Naive thymus-derived CD8-positive, alpha-beta T cell (primary cell): ENCODE measurements around the gene SLC16A1. TPM values are rescaled to one million over a fixed set of nuclear protein-coding genes. Genes with fewer than 3 reads are reported as not detected.
A peak's percentile ranks its signal among the peaks of the same experiment; 100 is the strongest.
"Not testable (repeated sequence)": the region's sequence is repeated elsewhere in the genome, so short reads cannot be mapped to it uniquely, and the experiment has no call there.

Source experiments
- ATAC-seq, 2 donors: fragments of 150-1000 bp; cut with Tn5 transposase in 1 of 2; sonication (Bioruptor Pico), chemical (Tn5 transposase) in 1 of 2; 1 replicate in 1 of 2; 2 replicates in 1 of 2; pipeline ENCODE4 v1.10.0; 2021; ENCODE audit warnings: mild to moderate bottlenecking in 2 of 2, moderate library complexity in 2 of 2
- POLR2A ChIA-PET: fragments of 350-600 bp; sonication (Branson Sonifier 250); formaldehyde crosslinking; loops from one replicate; lab custom pipeline; 2021; ENCODE audit warnings: antibody characterized with exemption; lab: Charles Lee
- DNase-seq, 10 donors: peaks; one replicate each; pipeline versions ENCODE4 v3.0.0 to v3.0.0-alpha.2; 2020 to 2022
- H3K27ac Mint-ChIP-seq, 10 donors: one replicate each; pipeline ENCODE4 v1.8.0; 2020 to 2022; ENCODE audit warnings: mild to moderate bottlenecking in 10 of 10, mixed read lengths in 10 of 10, moderate library complexity in 4 of 10, inconsistent platforms in 1 of 10
- H3K27me3 Mint-ChIP-seq, 5 donors: one replicate each; pipeline ENCODE4 v1.8.0; 2021 to 2022; ENCODE audit warnings: mixed read lengths in 5 of 5
- H3K36me3 Mint-ChIP-seq, 3 donors: one replicate each; pipeline ENCODE4 v1.8.0; 2020 to 2022; ENCODE audit warnings: mixed read lengths in 3 of 3, mild to moderate bottlenecking in 2 of 3, inconsistent platforms in 1 of 3
- H3K4me1 Mint-ChIP-seq, 4 donors: one replicate each; pipeline ENCODE4 v1.8.0; 2021 to 2022; ENCODE audit warnings: mixed read lengths in 4 of 4
- H3K4me3 Mint-ChIP-seq, 10 donors: one replicate each; pipeline ENCODE4 v1.8.0; 2020 to 2022; ENCODE audit warnings: mild to moderate bottlenecking in 10 of 10, mixed read lengths in 10 of 10, moderate library complexity in 6 of 10, inconsistent platforms in 1 of 10
- H3K9me3 Mint-ChIP-seq, 9 donors: one replicate each; pipeline ENCODE4 v1.8.0; 2020 to 2022; ENCODE audit warnings: mixed read lengths in 9 of 9, mild to moderate bottlenecking in 3 of 9, inconsistent platforms in 1 of 9, moderate library complexity in 1 of 9
- polyA plus RNA-seq, 3 donors: library from polyadenylated mRNA; unstranded; fragments of 300-500 nt; fragmentation: Illumina TruSeq; gene quantifications; one replicate each; pipeline ENCODE4 v1.2.3, GENCODE V29; 2021
- total RNA-seq, 8 experiments: library from RNA in 2 of 8; stranded (reverse) in 2 of 8; gene quantifications; one replicate each; pipeline ENCODE4 v1.2.3 and lab custom pipeline; 2021 to 2026

Gene SLC16A1
- total and polyA plus RNA-seq, 5 experiments from 2014 or later, result 8.2 to 16.0 (median 11.8) TPM

DNA sequence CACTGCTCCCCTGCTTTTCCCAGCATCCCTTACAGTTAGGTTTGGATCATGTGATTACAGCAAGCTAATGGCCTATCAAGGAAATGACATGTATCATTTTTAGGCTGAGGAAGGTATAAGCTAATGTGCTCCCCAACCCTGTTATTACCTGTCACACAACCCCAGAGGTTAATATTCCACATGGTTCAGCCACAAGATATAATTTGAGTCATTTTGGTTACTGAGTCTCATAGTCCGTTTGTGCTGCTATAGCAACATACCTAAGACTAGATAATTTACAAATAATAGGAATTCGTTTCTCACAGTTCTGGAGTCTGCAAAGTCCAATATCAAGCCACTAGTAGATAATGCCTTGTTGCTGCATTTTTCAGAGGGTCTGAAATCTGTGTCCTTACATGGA, 29.1 kb upstream of the SLC16A1 start:
- DNase-seq (no peak), ATAC-seq (no peak)
- peaks cover 0 to 2% (median 0%) of the 10 kb centered on the region in 3 donors for H3K36me3 Mint-ChIP-seq
- POLR2A ChIA-PET, result no interaction called here
- no peaks in the 10 kb centered on the region for H3K27me3 Mint-ChIP-seq
- peaks cover 0 to 16% (median 0%) of the 10 kb centered on the region in 4 donors for H3K4me1 Mint-ChIP-seq
- H3K4me3 Mint-ChIP-seq, result no peak overlapping the region
- no peaks in the 10 kb centered on the region for H3K9me3 Mint-ChIP-seq
- no peak overlapping the region for H3K27ac Mint-ChIP-seq

DNA sequence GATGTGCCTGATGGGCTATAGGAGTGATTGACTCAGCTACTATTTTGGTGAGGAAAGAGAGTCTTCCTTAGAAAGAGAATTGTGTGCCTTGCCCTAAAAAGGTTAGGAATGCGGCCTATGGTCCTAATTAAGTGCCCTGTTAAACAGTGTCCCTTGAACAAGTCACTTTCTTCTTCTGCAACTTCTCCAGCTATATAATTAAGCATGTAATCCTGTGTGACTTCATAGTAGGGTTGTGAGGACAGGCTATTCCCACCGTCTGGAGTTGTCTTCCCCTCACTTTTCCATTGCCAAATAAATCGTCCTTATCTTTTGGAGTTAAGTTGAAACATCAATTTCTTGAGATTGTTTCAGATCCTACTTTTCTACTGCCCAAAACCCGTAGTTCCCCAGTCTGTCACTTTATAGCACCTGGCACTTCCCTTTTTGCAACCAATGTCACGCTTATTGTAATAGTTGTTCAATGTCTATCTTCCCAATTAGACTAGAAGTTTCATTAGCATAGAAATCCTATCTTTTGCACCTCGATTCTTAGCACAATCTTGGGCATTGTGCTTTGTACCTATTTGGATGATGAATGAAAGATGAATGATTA, 27.6 kb upstream of the SLC16A1 start:
- H3K36me3 Mint-ChIP-seq, result peaks cover 0 to 2% (median 0%) of the 10 kb centered on the region in 3 donors
- no peak for ATAC-seq

DNA sequence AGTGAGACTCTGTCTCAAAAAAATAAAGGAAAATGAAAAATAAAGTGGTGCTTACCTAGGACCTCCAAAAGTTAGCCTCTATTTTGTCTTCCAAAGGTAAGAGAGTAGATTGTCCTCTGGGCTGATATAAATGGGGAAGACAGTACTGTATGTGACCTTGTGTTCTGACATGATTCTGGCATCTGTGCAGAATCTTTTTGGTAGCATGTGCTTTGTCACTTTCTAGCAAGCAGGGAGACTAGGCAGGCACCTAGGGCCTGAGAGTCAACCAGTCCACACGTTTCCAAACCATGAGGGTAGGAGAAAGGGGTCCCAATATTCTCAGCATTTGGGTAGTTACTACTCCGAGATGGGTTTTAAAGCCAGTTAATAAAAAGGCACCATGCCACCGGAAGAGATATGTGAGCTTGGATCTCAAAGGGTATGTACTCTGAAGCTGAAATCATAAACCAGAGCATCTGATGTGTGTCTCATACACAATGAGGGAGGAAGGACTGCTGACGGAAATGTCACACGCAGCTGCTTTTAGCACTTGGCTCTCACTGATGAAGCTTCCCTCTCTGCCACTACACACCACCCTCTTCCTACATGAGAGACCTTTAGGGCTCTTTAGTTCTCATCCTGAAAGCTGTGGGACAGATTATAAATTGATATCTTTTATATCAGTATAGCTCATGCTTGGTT, 27.0 kb upstream of the SLC16A1 start:
- no peak for ATAC-seq
- Mint-ChIP-seq H3K4me1 (peaks cover 0 to 16% (median 0%) of the 10 kb centered on the region in 4 donors), H3K27ac (no peak overlapping the region), H3K36me3 (peaks cover 0 to 5% (median 0%) of the 10 kb centered on the region in 3 donors), H3K9me3 (no peaks in the 10 kb centered on the region), H3K27me3 (no peaks in the 10 kb centered on the region), H3K4me3 (no peak overlapping the region)
- POLR2A ChIA-PET, result no interaction called here
- no peak for DNase-seq

More for the DNA sequence above, 27.6 kb upstream of the SLC16A1 start:
- POLR2A ChIA-PET, result no interaction called here
- peaks cover 0 to 16% (median 0%) of the 10 kb centered on the region in 4 donors for H3K4me1 Mint-ChIP-seq
- no peak for DNase-seq
- no peaks in the 10 kb centered on the region for H3K9me3 Mint-ChIP-seq
- no peaks in the 10 kb centered on the region for H3K27me3 Mint-ChIP-seq
- peak overlapping the region in 1 of 10 donors; percentile 17 for H3K4me3 Mint-ChIP-seq
- H3K27ac Mint-ChIP-seq, result peak overlapping the region in 1 of 10 donors; percentile 48

DNA sequence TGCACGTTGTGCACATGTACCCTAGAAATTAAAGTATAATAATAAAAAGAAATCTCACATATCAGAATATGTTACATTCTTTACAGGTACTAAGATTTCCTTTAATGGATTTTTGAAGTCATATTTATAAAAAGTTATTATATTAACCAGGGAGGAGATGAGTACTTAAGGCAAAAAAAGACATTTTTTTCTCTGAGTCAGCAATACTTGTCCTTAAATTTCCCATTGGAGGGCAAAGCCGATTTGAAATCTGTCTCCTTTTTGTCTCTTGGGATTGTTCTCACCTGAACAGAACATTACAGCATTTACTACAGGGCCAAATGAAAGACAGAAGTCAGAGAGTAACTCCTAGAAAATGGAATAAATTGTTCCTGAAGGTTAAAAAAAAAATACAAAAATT, 26.3 kb upstream of the SLC16A1 start:
- H3K27ac Mint-ChIP-seq, result no peak overlapping the region
- no peak overlapping the region for H3K4me3 Mint-ChIP-seq

DNA sequence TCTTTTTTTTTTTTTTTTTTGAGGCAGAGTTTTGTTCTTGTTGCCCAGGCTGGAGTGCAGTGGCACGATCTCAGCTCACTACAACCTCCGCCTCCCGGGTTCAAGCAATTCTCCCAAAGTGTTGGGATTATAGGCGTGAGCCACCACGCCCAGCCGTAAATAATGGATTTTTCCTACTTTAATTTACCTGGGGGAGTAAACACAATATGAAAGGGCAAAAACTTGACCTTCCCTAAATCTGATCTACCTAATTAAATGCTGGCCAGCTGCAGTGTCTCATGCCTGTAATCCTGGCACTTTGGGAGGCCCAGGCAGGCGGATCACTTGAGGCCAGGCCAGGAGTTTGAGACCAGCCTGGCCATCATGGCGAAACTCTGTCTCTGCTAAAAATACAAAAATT, 25.8 kb upstream of the SLC16A1 start:
- not testable (repeated sequence) for H3K9me3 Mint-ChIP-seq, H3K4me3 Mint-ChIP-seq, DNase-seq, H3K27ac Mint-ChIP-seq, H3K27me3 Mint-ChIP-seq, H3K36me3 Mint-ChIP-seq, ATAC-seq
- POLR2A ChIA-PET, result interaction anchor here (0.7 kb wide), 1 partner anchor 697 kb away, joined by 5 read pairs; no protein-coding TSS in a partner anchor
- peaks cover 0 to 16% (median 0%) of the 10 kb centered on the region in 4 donors for H3K4me1 Mint-ChIP-seq

More for the DNA sequence above, 26.3 kb upstream of the SLC16A1 start:
- ATAC-seq, result no peak
- H3K27me3 Mint-ChIP-seq, result no peaks in the 10 kb centered on the region
- DNase-seq, result no peak
- H3K9me3 Mint-ChIP-seq, result no peaks in the 10 kb centered on the region
- POLR2A ChIA-PET, result interaction anchor here (0.7 kb wide), 1 partner anchor 698 kb away, joined by 5 read pairs; no protein-coding TSS in a partner anchor
- peaks cover 0 to 5% (median 0%) of the 10 kb centered on the region in 3 donors for H3K36me3 Mint-ChIP-seq
- peaks cover 0 to 16% (median 0%) of the 10 kb centered on the region in 4 donors for H3K4me1 Mint-ChIP-seq

DNA sequence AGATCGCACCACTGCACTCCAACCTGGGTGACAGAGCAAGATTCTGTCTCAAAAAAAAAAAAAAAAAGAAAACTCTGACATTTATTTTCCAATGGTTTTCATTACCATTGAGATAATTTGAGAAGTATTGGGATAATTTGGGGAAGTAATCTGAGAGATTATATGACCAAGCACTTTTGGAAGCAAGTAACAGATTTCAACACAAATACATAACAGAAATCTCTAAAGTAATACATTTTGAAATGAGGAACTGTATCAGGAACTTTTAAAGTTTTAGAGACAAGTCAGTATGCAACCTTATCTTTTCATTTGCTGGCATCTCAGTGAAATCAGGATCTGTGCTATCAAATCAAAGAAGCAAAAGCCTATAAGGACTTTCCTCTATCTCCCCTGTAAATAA, 25.4 kb upstream of the SLC16A1 start:
- POLR2A ChIA-PET, result interaction anchor here (0.7 kb wide), 1 partner anchor 697 kb away, joined by 5 read pairs; no protein-coding TSS in a partner anchor
- DNase-seq (no peak), ATAC-seq (no peak)
- H3K4me3 Mint-ChIP-seq, result no peak overlapping the region
- H3K27me3 Mint-ChIP-seq, result no peaks in the 10 kb centered on the region
- no peak overlapping the region for H3K27ac Mint-ChIP-seq
- peaks cover 0 to 5% (median 0%) of the 10 kb centered on the region in 3 donors for H3K36me3 Mint-ChIP-seq
- no peaks in the 10 kb centered on the region for H3K9me3 Mint-ChIP-seq
- peaks cover 0 to 16% (median 0%) of the 10 kb centered on the region in 4 donors for H3K4me1 Mint-ChIP-seq

DNA sequence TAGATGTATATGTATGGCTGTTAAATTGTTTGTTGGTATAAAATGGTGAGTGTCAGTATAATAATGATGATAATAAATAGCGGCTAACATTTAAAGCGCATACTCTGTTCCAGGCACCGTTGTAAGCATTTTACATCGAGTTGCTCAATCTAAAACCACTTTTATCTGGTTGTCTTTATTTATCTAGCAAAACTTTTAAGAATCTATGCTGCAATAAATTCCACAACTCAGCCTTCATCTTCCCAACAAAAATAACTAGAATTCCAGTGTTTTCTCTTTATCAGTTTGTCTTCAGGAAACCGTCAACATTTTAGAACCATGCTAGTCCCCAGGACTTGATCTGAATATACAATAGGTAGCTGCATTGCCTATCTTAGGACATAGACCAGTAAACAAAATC, 19.3 kb upstream of the SLC16A1 start:
- Mint-ChIP-seq H3K4me1 (no peaks in the 10 kb centered on the region), H3K4me3 (no peak overlapping the region), H3K27me3 (no peaks in the 10 kb centered on the region), H3K27ac (peak overlapping the region in 1 of 10 donors; percentile 15), H3K36me3 (peaks cover 0 to 7% (median 4%) of the 10 kb centered on the region in 3 donors), H3K9me3 (no peaks in the 10 kb centered on the region)
- POLR2A ChIA-PET, result no interaction called here
- ATAC-seq (no peak), DNase-seq (no peak)

DNA sequence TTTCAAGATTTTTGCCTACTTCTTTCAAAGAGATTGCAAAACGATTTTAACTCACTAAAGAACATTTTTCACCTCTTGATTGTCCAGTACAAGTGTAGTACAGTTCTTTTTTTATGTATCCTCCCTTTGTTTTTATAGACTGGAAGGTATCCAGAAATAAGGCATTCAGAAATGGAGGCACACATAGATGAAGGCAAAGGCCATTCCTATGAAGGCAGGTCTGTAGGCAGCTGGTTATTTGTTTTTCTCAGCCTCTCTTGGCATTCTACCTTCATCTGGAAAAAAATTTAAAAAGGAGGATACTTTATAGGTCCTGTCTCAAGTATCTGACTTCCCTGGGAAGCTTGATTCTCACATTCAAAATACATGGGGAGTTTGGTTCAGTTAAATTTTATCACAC, 18.6 kb upstream of the SLC16A1 start:
- H3K9me3 Mint-ChIP-seq, result no peaks in the 10 kb centered on the region
- POLR2A ChIA-PET, result no interaction called here
- H3K4me3 Mint-ChIP-seq, result no peak overlapping the region
- DNase-seq (no peak), ATAC-seq (no peak)
- H3K27me3 Mint-ChIP-seq, result no peaks in the 10 kb centered on the region
- H3K36me3 Mint-ChIP-seq, result peaks cover 0 to 10% (median 7%) of the 10 kb centered on the region in 3 donors
- no peak overlapping the region for H3K27ac Mint-ChIP-seq
- no peaks in the 10 kb centered on the region for H3K4me1 Mint-ChIP-seq

DNA sequence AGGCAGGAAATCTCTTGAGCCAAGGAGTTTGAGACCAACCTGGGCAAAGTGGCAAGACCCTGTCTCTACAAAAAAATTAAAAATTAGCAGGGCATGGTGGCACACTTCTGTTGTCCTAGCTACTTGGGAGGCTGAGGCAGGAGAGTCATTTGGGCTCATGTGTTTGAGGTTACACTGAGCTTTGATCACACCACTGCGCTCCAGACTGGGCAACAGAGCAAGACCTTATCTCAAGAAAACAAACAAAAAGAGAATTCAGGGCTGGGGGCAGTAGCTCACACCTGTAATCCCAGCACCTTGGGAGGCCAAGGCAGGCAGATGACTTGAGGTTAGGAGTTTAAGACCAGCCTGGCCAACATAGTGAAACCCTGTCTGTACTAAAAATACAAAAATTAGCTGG, 17.8 kb upstream of the SLC16A1 start:
- Mint-ChIP-seq H3K4me3 (no peak overlapping the region), H3K27ac (no peak overlapping the region), H3K27me3 (no peaks in the 10 kb centered on the region), H3K36me3 (peaks cover 0 to 15% (median 7%) of the 10 kb centered on the region in 3 donors), H3K4me1 (no peaks in the 10 kb centered on the region), H3K9me3 (no peaks in the 10 kb centered on the region)
- POLR2A ChIA-PET, result no interaction called here
- DNase-seq (no peak), ATAC-seq (no peak)

DNA sequence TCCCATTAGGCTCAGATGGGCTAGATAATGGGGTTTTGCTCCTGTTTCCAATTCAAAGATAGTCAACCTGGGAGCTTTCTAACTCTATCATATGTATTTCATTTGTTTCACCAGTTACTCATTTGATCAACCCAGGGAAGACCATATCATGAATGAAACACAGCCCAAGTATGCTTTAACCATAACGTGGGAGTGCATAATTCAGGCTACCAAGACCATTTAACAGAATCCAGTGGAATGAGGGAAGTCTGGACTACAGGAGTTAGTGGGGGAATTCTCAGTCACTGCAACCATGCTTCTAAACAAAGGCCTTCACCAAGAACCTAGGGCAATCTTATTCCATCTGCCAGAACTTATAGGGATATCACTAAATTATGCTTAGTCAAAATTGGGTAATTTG, 15.0 kb upstream of the SLC16A1 start:
- Mint-ChIP-seq H3K9me3 (no peaks in the 10 kb centered on the region), H3K36me3 (peaks cover 7 to 28% (median 20%) of the 10 kb centered on the region in 3 donors), H3K27ac (no peak overlapping the region), H3K4me3 (no peak overlapping the region), H3K4me1 (no peaks in the 10 kb centered on the region), H3K27me3 (no peaks in the 10 kb centered on the region)
- POLR2A ChIA-PET, result no interaction called here
- no peak for ATAC-seq
- DNase-seq, result no peak

DNA sequence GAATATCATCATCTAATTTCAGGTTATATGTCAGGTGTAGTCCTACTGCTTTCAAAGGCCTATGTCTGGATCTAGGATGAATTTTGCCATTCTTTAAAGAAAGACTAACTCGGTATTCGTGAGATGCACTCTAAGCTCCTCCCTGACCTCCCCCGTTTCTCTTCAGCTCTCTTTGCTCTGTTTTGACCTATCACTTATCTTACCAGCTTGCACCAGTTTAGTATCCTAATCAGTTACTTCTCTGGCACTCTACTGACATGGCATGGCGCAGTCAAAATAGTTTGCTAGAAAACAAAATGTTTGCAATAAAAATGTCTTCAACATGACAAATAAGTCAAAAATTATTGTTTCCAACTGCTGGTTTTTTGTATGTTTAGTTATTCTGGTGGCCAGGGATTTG, 8.4 kb upstream of the SLC16A1 start:
- POLR2A ChIA-PET, result interaction anchor here (0.7 kb wide), 1 partner anchor 294 kb away, joined by 3 read pairs; no protein-coding TSS in a partner anchor
- peak overlapping the region in 1 of 10 donors; percentile 24 for H3K27ac Mint-ChIP-seq
- DNase-seq, result no peak
- H3K36me3 Mint-ChIP-seq, result peaks cover 7 to 62% (median 30%) of the 10 kb centered on the region in 3 donors
- no peak overlapping the region for H3K4me3 Mint-ChIP-seq
- H3K4me1 Mint-ChIP-seq, result peaks cover 10 to 20% (median 13%) of the 10 kb centered on the region in 4 donors
- no peaks in the 10 kb centered on the region for H3K9me3 Mint-ChIP-seq
- ATAC-seq, result no peak
- H3K27me3 Mint-ChIP-seq, result no peaks in the 10 kb centered on the region

DNA sequence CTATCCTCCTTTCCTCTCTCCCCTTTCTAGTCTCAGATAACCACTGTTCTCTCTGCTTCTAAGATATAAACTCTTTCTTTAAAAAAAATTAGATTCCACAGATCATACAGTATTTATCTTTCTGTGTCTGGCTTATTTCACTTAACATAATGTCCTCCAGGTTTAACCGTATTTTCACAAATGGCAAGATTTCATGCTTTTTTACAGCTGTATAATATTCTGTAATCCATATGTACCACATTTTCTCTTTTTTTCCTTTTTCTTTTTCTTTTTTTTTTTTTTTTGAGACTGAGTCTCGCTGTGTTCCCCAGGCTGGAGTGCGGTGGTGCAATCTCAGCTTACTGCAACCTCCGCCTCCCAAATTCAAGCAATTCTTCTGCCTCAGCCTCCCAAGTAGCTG, 5.1 kb upstream of the SLC16A1 start:
- no peak for DNase-seq
- Mint-ChIP-seq H3K27ac (peak overlapping the region in 3 of 10 donors; percentile 1 to 5 (median 4)), H3K36me3 (peaks cover 0 to 40% (median 15%) of the 10 kb centered on the region in 3 donors), H3K27me3 (no peaks in the 10 kb centered on the region), H3K4me1 (peaks cover 19 to 47% (median 36%) of the 10 kb centered on the region in 4 donors), H3K4me3 (no peak overlapping the region), H3K9me3 (no peaks in the 10 kb centered on the region)
- ATAC-seq, result no peak
- POLR2A ChIA-PET, result no interaction called here

DNA sequence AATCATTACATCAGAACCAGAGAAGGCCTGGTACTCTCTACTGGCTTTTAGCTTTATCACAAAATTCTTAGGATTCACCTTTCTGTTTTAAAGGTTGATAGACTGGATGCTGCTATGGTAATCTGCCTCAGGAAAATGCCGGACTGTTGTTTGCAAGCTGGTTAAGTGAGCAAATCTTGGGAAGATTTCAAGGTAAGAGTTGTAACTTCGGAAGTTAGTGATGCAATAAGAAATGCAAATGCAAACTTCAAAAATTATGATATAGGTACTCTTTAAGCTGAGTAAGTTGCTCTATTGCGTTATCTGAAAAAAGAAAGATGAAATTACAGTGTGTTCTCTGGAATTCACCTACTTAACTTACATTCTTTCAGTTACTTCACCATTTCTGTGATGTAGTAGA, 4.4 kb upstream of the SLC16A1 start:
- H3K27me3 Mint-ChIP-seq, result no peaks in the 10 kb centered on the region
- H3K36me3 Mint-ChIP-seq, result peaks cover 0 to 35% (median 9%) of the 10 kb centered on the region in 3 donors
- ATAC-seq, result no peak
- DNase-seq, result no peak
- H3K4me1 Mint-ChIP-seq, result peaks cover 19 to 47% (median 37%) of the 10 kb centered on the region in 4 donors
- POLR2A ChIA-PET, result no interaction called here
- no peaks in the 10 kb centered on the region for H3K9me3 Mint-ChIP-seq
- H3K4me3 Mint-ChIP-seq, result no peak overlapping the region
- peak overlapping the region in 3 of 10 donors; percentile 4 to 41 (median 24) for H3K27ac Mint-ChIP-seq
